ENCODE data around the gene BCAT1.

GRCh38 chr12:24905431-24905830 is 43.5 kb downstream of the BCAT1 start:
- TF ChIP-seq CREB1 (IDR thresholded peaks at IDR 0.05) (no peak), CTCF (IDR thresholded peaks at IDR 0.05; ENCODE audit: control extremely low read depth in 1 of 3, insufficient read depth in 1 of 3, low read depth in 1 of 3, low read length in 3 of 3) (no peak), GABPA (IDR thresholded peaks at IDR 0.05; ENCODE audit: borderline replicate concordance, insufficient read depth, low read length) (no peak), JUND (IDR thresholded peaks at IDR 0.05; ENCODE audit: low read length) (no peak), RAD21 (IDR thresholded peaks at IDR 0.05 in 1 of 2, conservative IDR thresholded peaks at IDR 0.05 in 1 of 2; ENCODE audit: low read depth in 2 of 2, low read length in 2 of 2) (no peak), YY1 (IDR thresholded peaks at IDR 0.05; ENCODE audit: low read depth, low read length) (no peak), JUN (IDR thresholded peaks at IDR 0.05; ENCODE audit: low read depth, low read length) (no peak), RFX5 (IDR thresholded peaks at IDR 0.05; ENCODE audit: borderline replicate concordance, low read depth, low read length) (no peak), KDM4A (IDR thresholded peaks at IDR 0.05; ENCODE audit: low read depth, low read length, severe bottlenecking) (no peak), RNF2 (IDR thresholded peaks at IDR 0.05; ENCODE audit: borderline replicate concordance, low read depth, low read length, missing control alignments, poor library complexity, severe bottlenecking) (no peak), POLR2AphosphoS5 (IDR thresholded peaks at IDR 0.05; ENCODE audit: low read depth, low read length) (no peak), SIN3A (conservative IDR thresholded peaks at IDR 0.05 in 1 of 2, IDR thresholded peaks at IDR 0.05 in 1 of 2; ENCODE audit: low read depth in 1 of 2, low read length in 2 of 2) (no peak), GTF2F1 (IDR thresholded peaks at IDR 0.05; ENCODE audit: borderline replicate concordance, low read depth, low read length) (no peak)

All from H1 (cell line).